ENCODE measurements around the gene POLR2E.

- TF ChIP-seq POLR2A (IDR thresholded peaks at IDR 0.05) (no peak), CTCF (IDR thresholded peaks at IDR 0.05) (no peak)
Measured at GRCh38 chr19:1069009-1069779, 26.0 kb downstream of the POLR2E start.
